ENCODE results near the gene DZANK1.

GRCh38 chr20:18391686-18392085 is 75.1 kb downstream of the DZANK1 start:
- TF ChIP-seq YY1 (IDR thresholded peaks at IDR 0.05; ENCODE audit: insufficient read depth, insufficient read length) = no peak
- TF ChIP-seq ZNF274 (IDR thresholded peaks at IDR 0.05; ENCODE audit: low read depth, low read length) = no peak
